DOHH2 (cell line): ENCODE measurements around the gene ZNF691.

Source experiments
- EZH2phosphoT487 ChIP-seq: fragments of 200-600 bp; sonication (generic); IDR thresholded peaks from 2 replicates; pipeline ENCODE4 v1.6.1; 2017; ENCODE audit warnings: borderline replicate concordance, mild to moderate bottlenecking, antibody characterized with exemption, low read length, moderate library complexity, mixed read lengths
- TF ChIP-seq, protein P1 (sequence below): fragments of 200-600 bp; sonication (generic); IDR thresholded peaks from one replicate; pipeline ENCODE4 v1.5.1; 2014; ENCODE audit warnings: antibody characterized with exemption, mild to moderate bottlenecking, low read depth, low read length; ENCODE audit not compliant: poor library complexity, severe bottlenecking

DNA sequence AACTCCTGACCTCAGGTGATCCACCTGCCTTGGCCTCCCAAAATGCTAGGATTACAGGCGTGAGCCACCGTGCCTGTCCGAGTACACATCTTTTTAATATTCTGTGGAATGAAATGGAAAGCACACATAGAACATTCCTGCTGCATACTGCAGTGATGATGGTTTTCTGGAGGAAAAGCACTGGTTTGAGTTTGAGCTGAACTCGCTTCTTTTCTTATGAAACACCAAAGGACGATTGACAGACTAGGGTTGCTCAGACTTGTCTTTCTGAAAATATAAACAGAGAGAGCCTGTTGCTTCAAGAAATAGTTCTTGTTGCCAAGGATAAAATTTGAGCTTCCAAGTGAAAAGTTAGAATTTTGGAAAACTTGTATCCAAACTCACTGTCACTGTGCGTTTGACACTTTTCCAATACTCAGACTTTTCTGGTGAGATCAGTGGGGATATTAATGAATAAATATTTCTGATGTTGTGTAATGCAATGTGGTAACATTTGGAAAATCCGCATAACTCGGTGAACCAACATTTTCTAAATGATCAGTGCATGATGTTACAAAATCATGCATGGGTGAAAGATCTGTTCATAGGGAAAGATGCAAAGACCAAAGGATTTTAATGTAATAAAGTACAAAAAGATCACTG is 44.5 kb upstream of the ZNF691 start:
- TF ChIP-seq, protein P1, sequence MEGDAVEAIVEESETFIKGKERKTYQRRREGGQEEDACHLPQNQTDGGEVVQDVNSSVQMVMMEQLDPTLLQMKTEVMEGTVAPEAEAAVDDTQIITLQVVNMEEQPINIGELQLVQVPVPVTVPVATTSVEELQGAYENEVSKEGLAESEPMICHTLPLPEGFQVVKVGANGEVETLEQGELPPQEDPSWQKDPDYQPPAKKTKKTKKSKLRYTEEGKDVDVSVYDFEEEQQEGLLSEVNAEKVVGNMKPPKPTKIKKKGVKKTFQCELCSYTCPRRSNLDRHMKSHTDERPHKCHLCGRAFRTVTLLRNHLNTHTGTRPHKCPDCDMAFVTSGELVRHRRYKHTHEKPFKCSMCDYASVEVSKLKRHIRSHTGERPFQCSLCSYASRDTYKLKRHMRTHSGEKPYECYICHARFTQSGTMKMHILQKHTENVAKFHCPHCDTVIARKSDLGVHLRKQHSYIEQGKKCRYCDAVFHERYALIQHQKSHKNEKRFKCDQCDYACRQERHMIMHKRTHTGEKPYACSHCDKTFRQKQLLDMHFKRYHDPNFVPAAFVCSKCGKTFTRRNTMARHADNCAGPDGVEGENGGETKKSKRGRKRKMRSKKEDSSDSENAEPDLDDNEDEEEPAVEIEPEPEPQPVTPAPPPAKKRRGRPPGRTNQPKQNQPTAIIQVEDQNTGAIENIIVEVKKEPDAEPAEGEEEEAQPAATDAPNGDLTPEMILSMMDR = no peak
- TF ChIP-seq EZH2phosphoT487 = no peak
